K562 (cell line): ENCODE data around the gene NT5DC4. TPM values are rescaled to one million over a fixed set of nuclear protein-coding genes. Genes with fewer than 3 reads are reported as not detected.
A peak's percentile ranks its signal among the peaks of the same experiment; 100 is the strongest.

Experiments
- CBFA2T2 ChIP-seq: fragments of 450-650 bp; conservative IDR thresholded peaks from 2 replicates; pipeline ENCODE4 v1.6.1; 2017; ENCODE audit warnings: mild to moderate bottlenecking
- CBFA2T3 ChIP-seq: fragments of 450-650 bp; IDR thresholded peaks from 2 replicates; pipeline ENCODE4 v1.6.1; 2017
- CBX2 ChIP-seq: fragments of 200-600 bp; sonication (generic); IDR thresholded peaks from one replicate; pipeline ENCODE4 v1.6.1; 2012; ENCODE audit warnings: mild to moderate bottlenecking, low read length, inconsistent platforms; ENCODE audit not compliant: insufficient read depth, poor library complexity, severe bottlenecking
- CEBPB ChIP-seq: fragments of 450-650 bp; IDR thresholded peaks from 2 replicates; pipeline ENCODE4 v1.6.1; 2016; ENCODE audit warnings: missing genetic modification characterization, missing compliant biosample characterization
- EGR1 ChIP-seq: fragments of 450-650 bp; conservative IDR thresholded peaks from 2 replicates; pipeline ENCODE4 v1.6.1; 2017; ENCODE audit warnings: mild to moderate bottlenecking
- EP300 ChIP-seq: IDR thresholded peaks from 2 replicates; pipeline ENCODE4 v1.6.1; 2012; ENCODE audit warnings: low read length, improper control_type of control experiment
- ETV1 ChIP-seq: fragments of 450-650 bp; conservative IDR thresholded peaks from 2 replicates; pipeline ENCODE4 v1.6.1; 2016; ENCODE audit warnings: missing genetic modification characterization, control low read depth, low read depth, missing compliant biosample characterization
- HMG20B ChIP-seq: fragments of 250-450 bp; sonication (Bioruptor Pico); IDR thresholded peaks from 2 replicates; pipeline ENCODE4 v1.5.0; 2021; ENCODE audit warnings: mild to moderate bottlenecking
- ILK ChIP-seq: fragments of 450-650 bp; IDR thresholded peaks from 2 replicates; pipeline ENCODE4 v1.6.1; 2016; ENCODE audit warnings: missing genetic modification characterization, low read depth, mild to moderate bottlenecking, missing compliant biosample characterization, moderate library complexity, borderline replicate concordance
- JUND ChIP-seq, 2 experiments: IDR thresholded peaks; 2 replicates in 1 of 2; 3 replicates in 1 of 2; pipeline ENCODE4 v1.6.1; 2011; ENCODE audit warnings: borderline replicate concordance in 2 of 2, low read depth in 2 of 2, low read length in 2 of 2, improper control_type of control experiment in 1 of 2, missing biosample characterization in 1 of 2, missing genetic modification characterization in 1 of 2, missing genetic modification reagents in 1 of 2
- KLF16 ChIP-seq: IDR thresholded peaks from 2 replicates; pipeline ENCODE4 v1.6.1; 2016; ENCODE audit warnings: antibody characterized with exemption
- MTA3 ChIP-seq: fragments of 450-650 bp; formaldehyde crosslinking; IDR thresholded peaks from 2 replicates; pipeline ENCODE4 v1.6.1; 2017; ENCODE audit warnings: mild to moderate bottlenecking, borderline replicate concordance
- SAFB2 ChIP-seq: fragments of 200-400 bp; formaldehyde crosslinking; IDR thresholded peaks from 2 replicates; pipeline ENCODE4 v1.6.1; 2018; ENCODE audit warnings: borderline replicate concordance, low read length, low read depth, moderate library complexity; ENCODE audit not compliant: severe bottlenecking
- SMAD1 ChIP-seq: fragments of 150-350 bp; IDR thresholded peaks from 2 replicates; pipeline ENCODE4 v1.6.1; 2014; ENCODE audit warnings: low read length, low read depth; ENCODE audit not compliant: partially characterized antibody
- SMARCE1 ChIP-seq: fragments of 450-650 bp; IDR thresholded peaks from 2 replicates; pipeline ENCODE4 v1.7.1; 2016; ENCODE audit warnings: mild to moderate bottlenecking
- SPI1 ChIP-seq: IDR thresholded peaks from 2 replicates; pipeline ENCODE4 v1.6.1; 2011; ENCODE audit warnings: low read depth, low read length, control low read depth, borderline replicate concordance
- SREBF1 ChIP-seq: fragments of 150-350 bp; IDR thresholded peaks from 2 replicates; pipeline ENCODE4 v1.6.1; 2014; ENCODE audit warnings: antibody characterized with exemption, low read depth, low read length, borderline replicate concordance
- TAL1 ChIP-seq: fragments of 450-650 bp; IDR thresholded peaks from 2 replicates; pipeline ENCODE4 v1.6.1; 2016; ENCODE audit warnings: mild to moderate bottlenecking
- TRIM24 ChIP-seq, 2 experiments: fragments of 450-650 bp; IDR thresholded peaks; 2 replicates each; pipeline ENCODE4 v1.6.1; 2016
- ZNF121 ChIP-seq: sonication (generic); formaldehyde crosslinking; conservative IDR thresholded peaks from 2 replicates; pipeline ENCODE4 v1.8.0; 2022; ENCODE audit warnings: missing genetic modification reagents
- ZNF212 ChIP-seq: fragments of 450-650 bp; formaldehyde crosslinking; IDR thresholded peaks from 2 replicates; pipeline ENCODE4 v1.4.0; 2020; ENCODE audit warnings: mild to moderate bottlenecking
- ZNF232 ChIP-seq: sonication (generic); formaldehyde crosslinking; IDR thresholded peaks from 2 replicates; pipeline ENCODE4 v1.8.0; 2022; ENCODE audit warnings: mild to moderate bottlenecking, missing genetic modification reagents
- ZNF282 ChIP-seq: sonication (generic); formaldehyde crosslinking; IDR thresholded peaks from 2 replicates; pipeline ENCODE4 v1.8.1; 2023; ENCODE audit warnings: missing genetic modification reagents
- ZNF586 ChIP-seq: fragments of 450-650 bp; formaldehyde crosslinking; conservative IDR thresholded peaks from 2 replicates; pipeline ENCODE4 v1.4.0; 2020; ENCODE audit warnings: mild to moderate bottlenecking, moderate library complexity
- polyA plus RNA-seq, 8 experiments: library from polyadenylated mRNA; depleted of rRNA in 4 of 8; stranded (reverse) in 5 of 8; unstranded in 3 of 8; fragments of >200 nt; fragmentation: Nextera tagmentation in 2 of 8; fragmentation: Illumina TruSeq in 1 of 8; extraction: Ambion mirVana in 2 of 8; extraction: Trizol in 1 of 8; gene quantifications; 2 replicates each; pipeline versions ENCODE4 v1.2.1 to v1.2.3, GENCODE V29; 2011 to 2014; ENCODE audit warnings: inconsistent platforms in 1 of 8, missing spikeins in 1 of 8
- total RNA-seq, 7 experiments: library from RNA; depleted of rRNA in 6 of 7; stranded (reverse); fragments of >200 nt in 6 of 7; fragmentation: Illumina TruSeq in 2 of 7; extraction: Trizol in 2 of 7; gene quantifications; 2 replicates each; pipeline versions ENCODE4 v1.2.1 to v1.2.3, GENCODE V29; 2011 to 2021; ENCODE audit warnings: low replicate concordance in 1 of 7
- TF ChIP-seq, protein P1 (sequence below): fragments of 250-450 bp; sonication (Bioruptor Pico); IDR thresholded peaks from 2 replicates; pipeline ENCODE4 v1.4.0; 2020; ENCODE audit warnings: mild to moderate bottlenecking, moderate library complexity, borderline replicate concordance
- TF ChIP-seq, protein P2 (sequence below): sonication (generic); formaldehyde crosslinking; IDR thresholded peaks from 2 replicates; pipeline ENCODE4 v1.8.0; 2022; ENCODE audit warnings: missing genetic modification reagents, mild to moderate bottlenecking, borderline replicate concordance

NT5DC4 gene
- total and polyA plus RNA-seq, 9 of the 15 experiments (the other 6 are each of a cell fraction or from before 2014, with no cell fraction given), result 0.44 to 6.9 (median 2.5) TPM

DNA sequence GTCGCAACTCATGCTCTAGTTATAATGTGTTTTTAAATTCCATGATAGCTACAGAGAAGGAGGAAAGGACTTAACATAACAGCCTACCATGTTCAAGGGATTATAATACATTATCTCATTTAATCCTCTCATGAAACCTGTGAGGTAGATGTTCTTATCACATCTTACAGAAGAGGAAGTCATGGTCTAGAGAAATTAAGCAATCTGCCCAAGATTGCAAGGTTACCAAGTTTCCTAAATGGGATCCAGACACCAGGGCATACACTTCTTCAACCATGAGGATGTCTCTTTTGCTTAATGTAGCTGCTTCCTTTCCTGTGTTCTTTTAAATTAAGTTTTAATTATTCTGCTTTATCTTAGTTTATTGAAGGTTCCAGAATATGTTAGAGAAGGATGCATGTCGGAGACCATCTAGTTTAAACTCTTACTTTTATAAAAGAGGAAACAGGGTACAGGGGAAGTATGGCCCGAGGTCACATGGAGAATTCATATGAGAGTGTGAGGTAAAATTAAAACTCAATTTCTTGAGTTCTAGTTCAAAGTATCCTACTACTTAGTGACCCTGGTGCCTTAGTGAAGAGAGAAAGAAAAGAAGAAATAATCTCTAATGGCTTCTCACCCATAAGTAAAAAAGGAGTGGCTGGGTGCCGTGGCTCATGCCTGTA lies 67.0 kb downstream of the NT5DC4 start (continued):
- peak; percentile 32; the same call in 1 of the 2 replicates for TF ChIP-seq ETV1
- TF ChIP-seq KLF16, result 0 out of 2 replicates have a peak, but pooled peaks have one; percentile 35
- TF ChIP-seq EGR1, result no peak
- TF ChIP-seq ILK (tag), result no peak
- TF ChIP-seq CBX2, result no peak
- TF ChIP-seq MTA3, result no peak
- TF ChIP-seq SMARCE1, result peak; percentile 63; the same call in 1 of the 2 replicates
- TF ChIP-seq ZNF282 (CRISPR knock-in tag), result no peak
- TF ChIP-seq SPI1, result peak; percentile 86
- TF ChIP-seq TAL1, result peak; percentile 44
- TF ChIP-seq, protein P1, sequence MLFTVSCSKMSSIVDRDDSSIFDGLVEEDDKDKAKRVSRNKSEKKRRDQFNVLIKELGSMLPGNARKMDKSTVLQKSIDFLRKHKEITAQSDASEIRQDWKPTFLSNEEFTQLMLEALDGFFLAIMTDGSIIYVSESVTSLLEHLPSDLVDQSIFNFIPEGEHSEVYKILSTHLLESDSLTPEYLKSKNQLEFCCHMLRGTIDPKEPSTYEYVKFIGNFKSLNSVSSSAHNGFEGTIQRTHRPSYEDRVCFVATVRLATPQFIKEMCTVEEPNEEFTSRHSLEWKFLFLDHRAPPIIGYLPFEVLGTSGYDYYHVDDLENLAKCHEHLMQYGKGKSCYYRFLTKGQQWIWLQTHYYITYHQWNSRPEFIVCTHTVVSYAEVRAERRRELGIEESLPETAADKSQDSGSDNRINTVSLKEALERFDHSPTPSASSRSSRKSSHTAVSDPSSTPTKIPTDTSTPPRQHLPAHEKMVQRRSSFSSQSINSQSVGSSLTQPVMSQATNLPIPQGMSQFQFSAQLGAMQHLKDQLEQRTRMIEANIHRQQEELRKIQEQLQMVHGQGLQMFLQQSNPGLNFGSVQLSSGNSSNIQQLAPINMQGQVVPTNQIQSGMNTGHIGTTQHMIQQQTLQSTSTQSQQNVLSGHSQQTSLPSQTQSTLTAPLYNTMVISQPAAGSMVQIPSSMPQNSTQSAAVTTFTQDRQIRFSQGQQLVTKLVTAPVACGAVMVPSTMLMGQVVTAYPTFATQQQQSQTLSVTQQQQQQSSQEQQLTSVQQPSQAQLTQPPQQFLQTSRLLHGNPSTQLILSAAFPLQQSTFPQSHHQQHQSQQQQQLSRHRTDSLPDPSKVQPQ (CRISPR knock-in tag), result no peak
- TF ChIP-seq, protein P2, sequence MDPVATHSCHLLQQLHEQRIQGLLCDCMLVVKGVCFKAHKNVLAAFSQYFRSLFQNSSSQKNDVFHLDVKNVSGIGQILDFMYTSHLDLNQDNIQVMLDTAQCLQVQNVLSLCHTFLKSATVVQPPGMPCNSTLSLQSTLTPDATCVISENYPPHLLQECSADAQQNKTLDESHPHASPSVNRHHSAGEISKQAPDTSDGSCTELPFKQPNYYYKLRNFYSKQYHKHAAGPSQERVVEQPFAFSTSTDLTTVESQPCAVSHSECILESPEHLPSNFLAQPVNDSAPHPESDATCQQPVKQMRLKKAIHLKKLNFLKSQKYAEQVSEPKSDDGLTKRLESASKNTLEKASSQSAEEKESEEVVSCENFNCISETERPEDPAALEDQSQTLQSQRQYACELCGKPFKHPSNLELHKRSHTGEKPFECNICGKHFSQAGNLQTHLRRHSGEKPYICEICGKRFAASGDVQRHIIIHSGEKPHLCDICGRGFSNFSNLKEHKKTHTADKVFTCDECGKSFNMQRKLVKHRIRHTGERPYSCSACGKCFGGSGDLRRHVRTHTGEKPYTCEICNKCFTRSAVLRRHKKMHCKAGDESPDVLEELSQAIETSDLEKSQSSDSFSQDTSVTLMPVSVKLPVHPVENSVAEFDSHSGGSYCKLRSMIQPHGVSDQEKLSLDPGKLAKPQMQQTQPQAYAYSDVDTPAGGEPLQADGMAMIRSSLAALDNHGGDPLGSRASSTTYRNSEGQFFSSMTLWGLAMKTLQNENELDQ (CRISPR knock-in tag), result no peak
- no peak for TF ChIP-seq ZNF121
- no peak for TF ChIP-seq HMG20B (CRISPR knock-in tag)
- peak; percentile 92 for TF ChIP-seq CEBPB (tag)
- no peak for TF ChIP-seq ZNF212 (CRISPR knock-in tag)
- TF ChIP-seq CBFA2T3, result peak; percentile 73
- TF ChIP-seq JUND (IDR thresholded peaks at IDR 0.05; ENCODE audit: borderline replicate concordance, low read depth, low read length), result no peak
- peak; percentile 33; the same call in 1 of the 3 replicates for TF ChIP-seq JUND (tag; IDR thresholded peaks at IDR 0.05; ENCODE audit: borderline replicate concordance, low read depth, low read length)
- TF ChIP-seq SAFB2, result no peak
- TF ChIP-seq ZNF232, result no peak
- peak; percentile 69 to 72; a peak in 3 of 4 replicates for TF ChIP-seq TRIM24 (IDR thresholded peaks at IDR 0.05)
- TF ChIP-seq CBFA2T2, result peak; percentile 45
- TF ChIP-seq EP300, result peak; percentile 41; the same call in 1 of the 2 replicates
- no peak for TF ChIP-seq SMAD1
- TF ChIP-seq ZNF586 (CRISPR knock-in tag), result no peak
- no peak for TF ChIP-seq SREBF1
